ENCODE data around the gene YDJC. TPM values are rescaled to one million over a fixed set of nuclear protein-coding genes. Genes with fewer than 3 reads are reported as not detected.

YDJC gene
- total and polyA plus RNA-seq, 9 of the 15 experiments (the other 6 are each of a cell fraction or from before 2014, with no cell fraction given), result 13.5 to 871 (median 164) TPM

- TF ChIP-seq, protein P1, sequence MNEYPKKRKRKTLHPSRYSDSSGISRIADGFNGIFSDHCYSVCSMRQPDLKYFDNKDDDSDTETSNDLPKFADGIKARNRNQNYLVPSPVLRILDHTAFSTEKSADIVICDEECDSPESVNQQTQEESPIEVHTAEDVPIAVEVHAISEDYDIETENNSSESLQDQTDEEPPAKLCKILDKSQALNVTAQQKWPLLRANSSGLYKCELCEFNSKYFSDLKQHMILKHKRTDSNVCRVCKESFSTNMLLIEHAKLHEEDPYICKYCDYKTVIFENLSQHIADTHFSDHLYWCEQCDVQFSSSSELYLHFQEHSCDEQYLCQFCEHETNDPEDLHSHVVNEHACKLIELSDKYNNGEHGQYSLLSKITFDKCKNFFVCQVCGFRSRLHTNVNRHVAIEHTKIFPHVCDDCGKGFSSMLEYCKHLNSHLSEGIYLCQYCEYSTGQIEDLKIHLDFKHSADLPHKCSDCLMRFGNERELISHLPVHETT (CRISPR knock-in tag; conservative IDR thresholded peaks at IDR 0.05 in 1 of 2, IDR thresholded peaks at IDR 0.05 in 1 of 2), result no peak
- TF ChIP-seq ARID3A (IDR thresholded peaks at IDR 0.05; ENCODE audit: borderline replicate concordance, low read depth, low read length), result peak; percentile 81; the same call in 1 of the 2 replicates
- TF ChIP-seq, protein P2, sequence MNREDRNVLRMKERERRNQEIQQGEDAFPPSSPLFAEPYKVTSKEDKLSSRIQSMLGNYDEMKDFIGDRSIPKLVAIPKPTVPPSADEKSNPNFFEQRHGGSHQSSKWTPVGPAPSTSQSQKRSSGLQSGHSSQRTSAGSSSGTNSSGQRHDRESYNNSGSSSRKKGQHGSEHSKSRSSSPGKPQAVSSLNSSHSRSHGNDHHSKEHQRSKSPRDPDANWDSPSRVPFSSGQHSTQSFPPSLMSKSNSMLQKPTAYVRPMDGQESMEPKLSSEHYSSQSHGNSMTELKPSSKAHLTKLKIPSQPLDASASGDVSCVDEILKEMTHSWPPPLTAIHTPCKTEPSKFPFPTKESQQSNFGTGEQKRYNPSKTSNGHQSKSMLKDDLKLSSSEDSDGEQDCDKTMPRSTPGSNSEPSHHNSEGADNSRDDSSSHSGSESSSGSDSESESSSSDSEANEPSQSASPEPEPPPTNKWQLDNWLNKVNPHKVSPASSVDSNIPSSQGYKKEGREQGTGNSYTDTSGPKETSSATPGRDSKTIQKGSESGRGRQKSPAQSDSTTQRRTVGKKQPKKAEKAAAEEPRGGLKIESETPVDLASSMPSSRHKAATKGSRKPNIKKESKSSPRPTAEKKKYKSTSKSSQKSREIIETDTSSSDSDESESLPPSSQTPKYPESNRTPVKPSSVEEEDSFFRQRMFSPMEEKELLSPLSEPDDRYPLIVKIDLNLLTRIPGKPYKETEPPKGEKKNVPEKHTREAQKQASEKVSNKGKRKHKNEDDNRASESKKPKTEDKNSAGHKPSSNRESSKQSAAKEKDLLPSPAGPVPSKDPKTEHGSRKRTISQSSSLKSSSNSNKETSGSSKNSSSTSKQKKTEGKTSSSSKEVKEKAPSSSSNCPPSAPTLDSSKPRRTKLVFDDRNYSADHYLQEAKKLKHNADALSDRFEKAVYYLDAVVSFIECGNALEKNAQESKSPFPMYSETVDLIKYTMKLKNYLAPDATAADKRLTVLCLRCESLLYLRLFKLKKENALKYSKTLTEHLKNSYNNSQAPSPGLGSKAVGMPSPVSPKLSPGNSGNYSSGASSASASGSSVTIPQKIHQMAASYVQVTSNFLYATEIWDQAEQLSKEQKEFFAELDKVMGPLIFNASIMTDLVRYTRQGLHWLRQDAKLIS (CRISPR knock-in tag; IDR thresholded peaks at IDR 0.05), result no peak
- no peak for TF ChIP-seq VEZF1 (CRISPR knock-in tag; IDR thresholded peaks at IDR 0.05)
- TF ChIP-seq NUFIP1 (IDR thresholded peaks at IDR 0.05; ENCODE audit: partially characterized antibody), result no peak
- no peak for TF ChIP-seq ARNT (IDR thresholded peaks at IDR 0.05)
- no peak for TF ChIP-seq TARDBP (IDR thresholded peaks at IDR 0.05)
- no peak for TF ChIP-seq ZNF354B (CRISPR knock-in tag; IDR thresholded peaks at IDR 0.05)
- no peak for TF ChIP-seq POLR2A (conservative IDR thresholded peaks at IDR 0.05)
- TF ChIP-seq TAL1 (IDR thresholded peaks at IDR 0.05), result no peak
- TF ChIP-seq FOS (IDR thresholded peaks at IDR 0.05; ENCODE audit: extremely low read depth, insufficient read length), result no peak
- TF ChIP-seq, protein P3, sequence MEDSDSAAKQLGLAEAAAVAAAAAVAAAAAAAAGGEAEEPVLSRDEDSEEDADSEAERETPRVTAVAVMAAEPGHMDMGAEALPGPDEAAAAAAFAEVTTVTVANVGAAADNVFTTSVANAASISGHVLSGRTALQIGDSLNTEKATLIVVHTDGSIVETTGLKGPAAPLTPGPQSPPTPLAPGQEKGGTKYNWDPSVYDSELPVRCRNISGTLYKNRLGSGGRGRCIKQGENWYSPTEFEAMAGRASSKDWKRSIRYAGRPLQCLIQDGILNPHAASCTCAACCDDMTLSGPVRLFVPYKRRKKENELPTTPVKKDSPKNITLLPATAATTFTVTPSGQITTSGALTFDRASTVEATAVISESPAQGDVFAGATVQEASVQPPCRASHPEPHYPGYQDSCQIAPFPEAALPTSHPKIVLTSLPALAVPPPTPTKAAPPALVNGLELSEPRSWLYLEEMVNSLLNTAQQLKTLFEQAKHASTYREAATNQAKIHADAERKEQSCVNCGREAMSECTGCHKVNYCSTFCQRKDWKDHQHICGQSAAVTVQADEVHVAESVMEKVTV (CRISPR knock-in tag; IDR thresholded peaks at IDR 0.05), result no peak
- no peak for TF ChIP-seq TAF7 (tag; IDR thresholded peaks at IDR 0.05)
- no peak for TF ChIP-seq ZNF408 (CRISPR knock-in tag; IDR thresholded peaks at IDR 0.05; ENCODE audit: low read depth)
- TF ChIP-seq SAFB2 (IDR thresholded peaks at IDR 0.05; ENCODE audit: borderline replicate concordance, low read depth, low read length, severe bottlenecking), result no peak
- TF ChIP-seq CREB1 (IDR thresholded peaks at IDR 0.05), result no peak
- no peak for TF ChIP-seq CREB1 (CRISPR knock-in tag; IDR thresholded peaks at IDR 0.05)
Observed at GRCh38 chr22:21642584-21643448, 13.0 kb upstream of the YDJC start (continued).

Data from K562 (cell line).